Tibial artery (tissue), 4 donors: ENCODE results near the gene COLEC12.
A peak's percentile ranks its signal among the peaks of the same experiment; 100 is the strongest.

Experiments used
- DNase-seq, 2 donors: peaks; one replicate each; pipeline ENCODE4 v3.0.0-alpha.2; 2019
- H3K27ac ChIP-seq, 2 donors: fragments of 200-600 bp; sonication (generic) in 1 of 2; 1 replicate in 1 of 2; 2 replicates in 1 of 2; pipeline ENCODE4 v1.5.1; 2018 to 2019; ENCODE audit warnings: mild to moderate bottlenecking in 1 of 2
- H3K27me3 ChIP-seq, 2 donors: fragments of 200-600 bp; sonication (generic) in 1 of 2; one replicate each; pipeline versions ENCODE4 v1.5.1 to v1.6.0; 2016 to 2019
- H3K36me3 ChIP-seq, 3 donors: fragments of 200-600 bp; sonication (generic) in 2 of 3; one replicate each; pipeline ENCODE4 v1.5.1; 2016 to 2019; ENCODE audit warnings: mild to moderate bottlenecking in 2 of 3
- H3K4me1 ChIP-seq, 4 donors: fragments of 200-600 bp; sonication (generic) in 2 of 4; 1 replicate in 3 of 4; 2 replicates in 1 of 4; pipeline ENCODE4 v1.5.1; 2016 to 2019
- H3K4me3 ChIP-seq, 2 donors: fragments of 200-600 bp; sonication (generic) in 1 of 2; 1 replicate in 1 of 2; 2 replicates in 1 of 2; pipeline ENCODE4 v1.5.1; 2018 to 2019; ENCODE audit warnings: mild to moderate bottlenecking in 2 of 2
- H3K9me3 ChIP-seq, 3 donors: fragments of 200-600 bp; sonication (generic) in 1 of 3; one replicate each; pipeline ENCODE4 v1.5.1; 2016 to 2019
- CTCF ChIP-seq, 2 experiments: fragments of 200-600 bp in 1 of 2; fragments of 450-650 bp in 1 of 2; IDR thresholded peaks; one replicate each; pipeline ENCODE4 v1.5.1; 2017 to 2019; ENCODE audit warnings: antibody characterized with exemption in 2 of 2, mild to moderate bottlenecking in 1 of 2, moderate library complexity in 1 of 2
- intact Hi-C: fragments of 100-400 bp; cut with DNase I; formaldehyde crosslinking; loops from one replicate; pipeline ENCODE4 v1.15.0; 2023; ENCODE audit warnings: low total_unique reads

The COLEC12 gene

GRCh38 chr18:334575-335132, 165.8 kb downstream of the COLEC12 start:
- no peak overlapping the region for H3K4me3 ChIP-seq
- no peak for TF ChIP-seq CTCF (IDR thresholded peaks at IDR 0.05)
- no peaks in the 10 kb centered on the region for H3K4me1 ChIP-seq
- H3K36me3 ChIP-seq, result no peaks in the 10 kb centered on the region
- no peaks in the 10 kb centered on the region for H3K9me3 ChIP-seq
- H3K27ac ChIP-seq, result no peak overlapping the region
- intact Hi-C loops, result no loop called here
- no peaks in the 10 kb centered on the region for H3K27me3 ChIP-seq
- DNase-seq, result no peak

GRCh38 chr18:332721-333510, 167.6 kb downstream of the COLEC12 start:
- Histone ChIP-seq H3K4me1 (no peaks in the 10 kb centered on the region), H3K36me3 (no peaks in the 10 kb centered on the region), H3K4me3 (no peak overlapping the region), H3K9me3 (no peaks in the 10 kb centered on the region), H3K27me3 (no peaks in the 10 kb centered on the region), H3K27ac (no peak overlapping the region)
- no peak for DNase-seq
- TF ChIP-seq CTCF (IDR thresholded peaks at IDR 0.05), result no peak
- intact Hi-C loops, result no loop called here

GRCh38 chr18:332007-332406, 168.5 kb downstream of the COLEC12 start:
- Histone ChIP-seq H3K27ac (no peak overlapping the region), H3K27me3 (no peaks in the 10 kb centered on the region), H3K9me3 (no peaks in the 10 kb centered on the region), H3K4me3 (no peak overlapping the region), H3K4me1 (no peaks in the 10 kb centered on the region), H3K36me3 (no peaks in the 10 kb centered on the region)
- intact Hi-C loops, result no loop called here
- DNase-seq, result peak in 1 of 2 donors; percentile 52
- TF ChIP-seq CTCF (IDR thresholded peaks at IDR 0.05), result no peak

GRCh38 chr18:331221-331821, 169.2 kb downstream of the COLEC12 start:
- Histone ChIP-seq H3K27me3 (no peaks in the 10 kb centered on the region), H3K9me3 (no peaks in the 10 kb centered on the region), H3K27ac (no peak overlapping the region), H3K36me3 (no peaks in the 10 kb centered on the region), H3K4me1 (no peaks in the 10 kb centered on the region), H3K4me3 (no peak overlapping the region)
- intact Hi-C loops, result no loop called here
- no peak for DNase-seq
- no peak for TF ChIP-seq CTCF (IDR thresholded peaks at IDR 0.05)

- TF ChIP-seq CTCF (IDR thresholded peaks at IDR 0.05), result no peak
- H3K36me3 ChIP-seq, result no peaks in the 10 kb centered on the region
- intact Hi-C loops, result no loop called here
- H3K27me3 ChIP-seq, result no peaks in the 10 kb centered on the region
- no peak overlapping the region for H3K27ac ChIP-seq
- no peak for DNase-seq
- no peaks in the 10 kb centered on the region for H3K4me1 ChIP-seq
- H3K9me3 ChIP-seq, result no peaks in the 10 kb centered on the region
- H3K4me3 ChIP-seq, result no peak overlapping the region
Measured at GRCh38 chr18:328928-329327, 171.6 kb downstream of the COLEC12 start.
